HG03196 (cell line): Measurements from ENCODE around the gene ATP5MC2.
"Not testable (repeated sequence)": the region's sequence is repeated elsewhere in the genome, so short reads cannot be mapped to it uniquely, and the experiment has no call there.

Experiments
- ATAC-seq: cut with Tn5 transposase; IDR thresholded peaks from one replicate; pipeline ENCODE4 v1.9.1; 2021; ENCODE audit not compliant: unreplicated experiment

Gene ATP5MC2

GRCh38 chr12:53695152-53696145 lies 19.6 kb upstream of the ATP5MC2 start:
- no peak for ATAC-seq

DNA sequence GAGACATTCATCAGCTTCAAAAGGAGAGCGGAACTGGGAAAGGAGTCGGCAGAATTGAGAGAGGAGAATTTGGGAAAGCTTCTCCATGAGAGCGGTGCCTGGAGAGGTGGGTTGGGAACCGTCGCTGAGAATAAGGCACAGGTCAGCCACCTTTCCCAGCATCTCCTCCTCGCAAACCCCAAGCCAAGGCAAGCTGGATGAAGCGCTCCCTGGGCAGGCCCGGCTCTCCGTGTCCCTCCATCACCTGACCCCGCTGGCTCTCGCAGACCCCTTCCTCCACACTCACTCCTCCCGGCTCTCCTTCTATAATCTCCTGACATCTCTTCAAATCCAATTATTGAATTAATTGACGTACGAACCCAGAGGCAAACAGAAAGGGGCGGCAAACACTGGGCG lies 18.9 kb upstream of the ATP5MC2 start:
- no peak for ATAC-seq

DNA sequence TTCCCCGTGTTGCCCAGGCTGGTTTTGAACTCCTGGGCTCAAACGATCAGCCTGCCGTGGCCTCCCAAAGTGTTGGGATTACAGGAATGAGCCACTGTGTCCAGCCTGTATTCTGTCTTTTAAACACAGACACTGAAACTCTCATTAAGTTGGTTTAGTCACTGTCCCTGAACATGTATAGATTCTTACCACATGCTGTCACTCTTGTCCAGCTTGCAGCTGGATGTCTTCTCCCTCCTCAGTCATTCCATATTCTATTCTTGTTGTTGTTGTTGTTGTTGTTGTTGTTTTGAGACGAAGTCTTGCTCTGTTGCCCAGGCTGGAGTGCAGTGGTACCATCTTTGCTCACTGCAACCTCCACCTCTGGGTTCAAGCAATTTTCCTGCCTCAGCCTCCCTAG lies 12.3 kb upstream of the ATP5MC2 start:
- ATAC-seq = no peak

GRCh38 chr12:53686436-53686835 lies 10.6 kb upstream of the ATP5MC2 start:
- no peak for ATAC-seq

- no peak for ATAC-seq
These were observed 8.9 kb upstream of the ATP5MC2 start for GRCh38 chr12:53684654-53685220.

GRCh38 chr12:53683983-53684382 lies 8.1 kb upstream of the ATP5MC2 start:
- ATAC-seq = no peak

DNA sequence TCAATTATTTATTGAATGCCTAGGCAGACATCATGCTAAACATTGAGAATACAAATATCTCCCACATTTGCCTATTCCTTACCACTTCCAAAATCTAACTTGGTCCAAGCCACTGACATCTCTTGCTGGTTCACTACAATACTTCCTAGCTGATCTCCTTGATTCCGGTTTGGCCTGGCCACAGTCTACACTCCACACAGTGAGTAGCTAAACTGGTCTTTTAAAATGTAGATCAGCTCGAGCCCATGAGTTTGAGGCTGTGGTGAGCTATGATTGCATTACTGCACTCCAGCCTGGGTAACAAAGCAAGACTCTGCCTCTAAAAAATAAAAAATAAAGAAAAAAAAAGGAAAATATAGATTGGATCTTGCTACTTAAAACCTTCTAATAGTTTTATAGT lies 7.6 kb upstream of the ATP5MC2 start:
- ATAC-seq = no peak

- ATAC-seq = not testable (repeated sequence)
These were observed 4.2 kb upstream of the ATP5MC2 start for GRCh38 chr12:53680061-53680460.

GRCh38 chr12:53677800-53678148 lies 1.9 kb upstream of the ATP5MC2 start:
- no peak for ATAC-seq

GRCh38 chr12:53677016-53677799 lies 1.3 kb upstream of the ATP5MC2 start:
- ATAC-seq = no peak

- no peak for ATAC-seq
These were observed 753 bp upstream of the ATP5MC2 start for GRCh38 chr12:53676656-53677015.

DNA sequence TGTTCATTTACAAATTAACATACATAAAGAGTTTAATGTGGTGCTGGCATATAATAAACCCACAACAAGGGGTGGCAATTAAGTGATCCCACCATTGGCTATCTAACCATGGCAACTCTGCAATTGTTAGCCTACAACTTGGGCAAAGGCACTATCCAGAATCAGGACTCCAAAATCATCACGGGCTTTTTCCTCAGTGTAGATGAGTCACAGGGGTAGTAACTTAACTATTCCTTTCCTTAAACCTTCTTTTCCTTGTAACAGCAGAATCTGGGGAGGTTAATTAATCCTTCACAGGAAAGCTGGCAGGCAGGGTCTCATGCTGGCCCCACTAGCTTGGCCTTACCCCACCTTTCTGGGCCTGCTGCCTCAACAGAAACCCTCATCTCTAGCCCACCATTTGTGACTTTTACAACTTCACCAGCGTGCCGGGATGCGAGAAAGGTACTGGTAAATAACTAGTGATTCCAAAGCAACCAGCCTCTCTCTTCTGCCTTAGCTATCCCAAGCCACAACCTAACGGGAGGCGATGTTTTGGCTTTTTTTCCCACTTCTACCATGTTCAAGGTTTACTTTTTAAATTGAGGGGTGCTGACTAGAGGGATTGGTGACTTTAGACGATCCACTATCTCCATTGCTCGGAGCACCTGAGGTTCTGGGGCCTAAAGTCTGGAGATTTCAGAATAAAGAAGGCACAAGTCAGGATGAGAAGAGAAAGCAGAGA lies 744 bp downstream of the ATP5MC2 start:
- ATAC-seq = no peak

- no peak for ATAC-seq
These were observed 4.9 kb downstream of the ATP5MC2 start for GRCh38 chr12:53670971-53671370.

- no peak for ATAC-seq
These were observed 5.6 kb downstream of the ATP5MC2 start for GRCh38 chr12:53670308-53670707.

DNA sequence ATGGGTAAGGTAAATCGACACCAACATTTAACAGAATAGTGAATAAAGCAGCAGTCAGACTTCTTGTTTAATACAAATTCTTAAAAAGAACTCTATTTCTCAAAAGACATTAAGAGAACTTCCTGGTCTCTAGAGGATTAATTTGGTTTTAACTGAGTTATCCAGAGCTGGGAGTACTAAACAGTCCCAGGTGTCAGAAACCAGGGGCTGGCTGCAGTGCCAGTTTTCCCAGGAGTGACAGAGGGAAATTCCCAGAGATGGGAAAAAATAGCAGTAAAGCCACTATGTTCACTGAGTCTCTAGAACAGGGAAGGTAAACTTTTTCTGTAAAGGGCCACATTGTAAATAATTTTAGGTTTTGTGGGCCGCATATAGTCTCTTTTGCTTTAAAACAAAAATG lies 8.8 kb downstream of the ATP5MC2 start:
- ATAC-seq = no peak

DNA sequence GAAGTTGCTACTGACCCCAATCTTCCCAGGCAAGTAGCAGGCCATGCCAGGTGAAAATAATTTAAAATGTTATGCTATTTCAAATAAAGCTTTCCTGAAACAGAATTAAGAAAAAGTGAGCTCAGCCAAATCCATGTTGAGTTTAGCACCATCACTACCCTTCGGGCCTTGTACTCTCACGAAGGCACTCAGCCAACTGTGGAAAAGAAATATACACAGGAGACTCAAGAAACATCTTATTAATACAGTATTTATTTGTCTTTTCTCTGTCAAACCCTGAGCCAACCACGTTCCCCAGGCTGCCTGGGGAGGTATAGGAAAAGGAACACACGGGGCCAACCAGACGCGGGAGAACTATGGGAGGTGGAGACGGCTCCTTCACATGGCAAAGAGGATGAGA lies 10.9 kb downstream of the ATP5MC2 start:
- ATAC-seq = no peak

GRCh38 chr12:53664191-53664590 lies 11.7 kb downstream of the ATP5MC2 start:
- ATAC-seq = no peak

DNA sequence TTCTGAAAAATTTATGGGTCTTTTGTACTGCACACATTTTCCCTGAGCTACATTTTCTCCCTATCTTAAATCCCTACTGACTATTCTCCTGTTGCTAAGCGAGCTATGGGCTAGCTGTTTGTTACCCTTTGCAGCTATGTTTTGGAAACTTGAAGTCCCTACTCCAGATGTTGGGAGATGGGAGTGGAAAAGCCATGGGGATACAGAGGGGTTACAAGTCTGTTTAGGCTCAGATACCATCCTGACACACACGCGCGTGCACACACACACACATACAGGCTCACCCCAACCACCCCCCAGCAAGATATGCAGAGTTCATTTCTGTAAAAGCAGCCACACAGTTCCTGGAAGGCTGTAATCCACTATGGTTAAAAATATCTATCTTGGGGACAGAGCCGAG lies 15.8 kb downstream of the ATP5MC2 start:
- ATAC-seq = no peak

- ATAC-seq = no peak
These were observed 16.3 kb downstream of the ATP5MC2 start for GRCh38 chr12:53659571-53659981.

GRCh38 chr12:53659011-53659551 lies 16.8 kb downstream of the ATP5MC2 start:
- no peak for ATAC-seq

DNA sequence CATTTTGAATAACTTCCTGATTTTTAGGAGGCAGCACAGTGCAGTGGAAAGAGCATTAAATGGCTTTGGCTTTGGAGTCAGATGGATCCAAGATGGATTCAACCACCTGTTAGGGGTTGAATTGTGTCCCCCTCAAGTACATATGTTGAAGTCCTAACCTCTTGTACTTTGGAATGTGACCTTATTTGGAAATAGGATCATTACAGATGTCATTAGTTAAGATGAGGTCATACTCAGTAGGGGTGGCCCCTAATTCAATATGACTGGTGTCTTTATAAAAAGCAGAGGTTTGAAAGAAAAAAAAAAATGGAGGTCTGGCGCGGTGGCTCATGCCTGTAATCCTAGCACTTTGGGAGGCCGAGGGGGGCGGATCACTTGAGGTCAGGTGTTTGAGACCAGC lies 18.8 kb downstream of the ATP5MC2 start:
- ATAC-seq = no peak
